Peyer's patch (tissue), 4 donors: ENCODE results near the gene E2F2. TPM values are rescaled to one million over a fixed set of nuclear protein-coding genes. Genes with fewer than 3 reads are reported as not detected.
"Not testable (repeated sequence)": the region's sequence is repeated elsewhere in the genome, so short reads cannot be mapped to it uniquely, and the experiment has no call there.

ENCODE experiments used
- DNase-seq, 3 donors: peaks; one replicate each; pipeline ENCODE4 v3.0.0-alpha.2; 2017 to 2019
- H3K27ac ChIP-seq, 4 donors: fragments of 200-600 bp; sonication (generic); one replicate each; pipeline ENCODE4 v1.5.1; 2016 to 2019
- H3K27me3 ChIP-seq, 2 donors: fragments of 200-600 bp; sonication (generic); one replicate each; pipeline ENCODE4 v1.5.1; 2019
- H3K36me3 ChIP-seq, 3 donors: fragments of 200-600 bp; sonication (generic); one replicate each; pipeline ENCODE4 v1.5.1; 2016 to 2019
- H3K4me1 ChIP-seq, 4 donors: fragments of 200-600 bp; sonication (generic); one replicate each; pipeline ENCODE4 v1.5.1; 2016 to 2019
- H3K4me3 ChIP-seq, 4 donors: fragments of 200-600 bp; sonication (generic); 1 replicate in 3 of 4; 2 replicates in 1 of 4; pipeline ENCODE4 v1.5.1; 2016 to 2019; ENCODE audit warnings: mild to moderate bottlenecking in 1 of 4
- H3K9me3 ChIP-seq, 4 donors: fragments of 200-600 bp; sonication (generic); one replicate each; pipeline ENCODE4 v1.5.1; 2016 to 2019; ENCODE audit warnings: mild to moderate bottlenecking in 1 of 4
- POLR2A ChIP-seq, 2 donors: fragments of 450-650 bp; IDR thresholded peaks; one replicate each; pipeline ENCODE4 v1.5.1; 2017; ENCODE audit warnings: antibody characterized with exemption in 2 of 2, mild to moderate bottlenecking in 2 of 2, moderate library complexity in 2 of 2
- total RNA-seq, 4 donors: library from RNA; depleted of rRNA; stranded (reverse); fragments of >200 nt; gene quantifications; one replicate each; pipeline ENCODE4 v1.1.0, GENCODE V29; 2016
- TF ChIP-seq, protein P1 (sequence below), 6 experiments: fragments of 450-650 bp in 4 of 6; fragments of 200-600 bp in 2 of 6; sonication (generic) in 1 of 6; IDR thresholded peaks; one replicate each; pipeline ENCODE4 v1.5.1; 2017 to 2019; ENCODE audit warnings: antibody characterized with exemption in 6 of 6, mild to moderate bottlenecking in 3 of 6, moderate library complexity in 1 of 6

The E2F2 gene
- total RNA-seq, 4 donors from 2014 or later = 6.8 to 16.4 (median 13.6) TPM

DNA sequence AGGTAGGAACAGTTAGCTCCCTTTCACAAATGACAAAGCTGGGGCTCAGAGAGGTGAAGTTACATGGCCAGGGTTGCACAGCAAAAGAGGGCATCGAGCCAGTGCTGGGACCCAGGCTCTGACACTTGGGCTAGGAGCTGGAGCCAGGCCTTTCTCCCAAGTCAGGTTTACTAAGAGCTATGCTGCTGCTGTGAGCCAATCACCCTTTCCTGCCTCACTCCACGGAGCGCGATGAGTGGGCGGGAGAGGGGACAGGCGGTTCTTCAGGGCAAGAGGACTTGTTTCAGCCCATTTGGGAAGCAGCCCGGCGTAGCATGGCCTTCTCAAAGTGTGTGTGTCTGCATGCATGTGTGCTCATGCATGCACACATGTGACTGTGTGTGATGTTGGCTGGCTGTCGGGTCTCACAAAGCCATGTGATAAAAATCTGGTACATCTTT, 17.7 kb upstream of the E2F2 start:
- TF ChIP-seq, protein P1, sequence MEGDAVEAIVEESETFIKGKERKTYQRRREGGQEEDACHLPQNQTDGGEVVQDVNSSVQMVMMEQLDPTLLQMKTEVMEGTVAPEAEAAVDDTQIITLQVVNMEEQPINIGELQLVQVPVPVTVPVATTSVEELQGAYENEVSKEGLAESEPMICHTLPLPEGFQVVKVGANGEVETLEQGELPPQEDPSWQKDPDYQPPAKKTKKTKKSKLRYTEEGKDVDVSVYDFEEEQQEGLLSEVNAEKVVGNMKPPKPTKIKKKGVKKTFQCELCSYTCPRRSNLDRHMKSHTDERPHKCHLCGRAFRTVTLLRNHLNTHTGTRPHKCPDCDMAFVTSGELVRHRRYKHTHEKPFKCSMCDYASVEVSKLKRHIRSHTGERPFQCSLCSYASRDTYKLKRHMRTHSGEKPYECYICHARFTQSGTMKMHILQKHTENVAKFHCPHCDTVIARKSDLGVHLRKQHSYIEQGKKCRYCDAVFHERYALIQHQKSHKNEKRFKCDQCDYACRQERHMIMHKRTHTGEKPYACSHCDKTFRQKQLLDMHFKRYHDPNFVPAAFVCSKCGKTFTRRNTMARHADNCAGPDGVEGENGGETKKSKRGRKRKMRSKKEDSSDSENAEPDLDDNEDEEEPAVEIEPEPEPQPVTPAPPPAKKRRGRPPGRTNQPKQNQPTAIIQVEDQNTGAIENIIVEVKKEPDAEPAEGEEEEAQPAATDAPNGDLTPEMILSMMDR (IDR thresholded peaks at IDR 0.05) = no peak
- TF ChIP-seq POLR2A (IDR thresholded peaks at IDR 0.05) = no peak
- H3K4me3 ChIP-seq = no peak overlapping the region
- peak in 2 of 3 donors; percentile 69 to 74 for DNase-seq
- H3K9me3 ChIP-seq = no peaks in the 10 kb centered on the region
- H3K36me3 ChIP-seq = no peaks in the 10 kb centered on the region
- H3K27me3 ChIP-seq = no peaks in the 10 kb centered on the region
- H3K4me1 ChIP-seq = peaks cover 0 to 5% (median 5%) of the 10 kb centered on the region in 4 donors
- H3K27ac ChIP-seq = peak overlapping the region; percentile 10 to 65 (median 50)

- TF ChIP-seq POLR2A (IDR thresholded peaks at IDR 0.05) = no peak
- TF ChIP-seq, protein P1 (IDR thresholded peaks at IDR 0.05) = no peak
- Histone ChIP-seq H3K27ac (peak overlapping the region in 3 of 4 donors; percentile 50 to 89 (median 65)), H3K4me1 (peaks cover 0 to 5% (median 1%) of the 10 kb centered on the region in 4 donors), H3K36me3 (no peaks in the 10 kb centered on the region), H3K9me3 (no peaks in the 10 kb centered on the region), H3K27me3 (no peaks in the 10 kb centered on the region), H3K4me3 (no peak overlapping the region)
- DNase-seq = no peak
Measured at GRCh38 chr1:23546897-23547584, 16.0 kb upstream of the E2F2 start.

DNA sequence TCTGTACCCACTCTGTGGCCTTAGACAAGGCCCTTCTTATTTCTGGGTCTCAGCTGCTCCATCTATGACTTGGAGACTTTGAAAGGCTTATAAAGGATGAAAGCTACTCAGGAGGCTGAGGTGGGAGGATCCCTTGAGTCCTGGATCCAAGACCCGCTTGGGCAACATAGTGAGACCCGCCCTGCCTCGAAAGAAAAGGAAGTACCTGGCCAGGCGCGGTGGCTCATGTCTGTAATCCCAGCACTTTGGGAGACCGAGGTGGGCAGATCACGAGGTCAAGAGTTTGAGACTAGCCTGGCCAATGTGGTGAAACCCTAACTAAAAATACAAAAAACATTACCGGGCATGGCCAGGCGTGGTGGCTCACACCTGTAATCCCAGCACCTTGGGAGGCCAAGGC, 14.8 kb upstream of the E2F2 start:
- DNase-seq = no peak
- Histone ChIP-seq H3K4me3 (no peak overlapping the region), H3K27me3 (no peaks in the 10 kb centered on the region), H3K9me3 (no peaks in the 10 kb centered on the region), H3K27ac (peak overlapping the region in 2 of 4 donors; percentile 10 to 65), H3K36me3 (no peaks in the 10 kb centered on the region), H3K4me1 (peaks cover 0 to 5% (median 1%) of the 10 kb centered on the region in 4 donors)
- TF ChIP-seq, protein P1 (IDR thresholded peaks at IDR 0.05) = no peak
- TF ChIP-seq POLR2A (IDR thresholded peaks at IDR 0.05) = no peak

GRCh38 chr1:23544444-23545389, 13.7 kb upstream of the E2F2 start:
- Histone ChIP-seq H3K4me3 (no peak overlapping the region), H3K27ac (no peak overlapping the region), H3K27me3 (no peaks in the 10 kb centered on the region), H3K4me1 (peaks cover 0 to 5% (median 3%) of the 10 kb centered on the region in 4 donors), H3K9me3 (no peaks in the 10 kb centered on the region), H3K36me3 (no peaks in the 10 kb centered on the region)
- DNase-seq = peak; percentile 76 to 92 (median 77)
- no peak for TF ChIP-seq POLR2A (IDR thresholded peaks at IDR 0.05)
- TF ChIP-seq, protein P1 (IDR thresholded peaks at IDR 0.05) = peak; percentile 87 to 99 (median 98)

- H3K4me1 ChIP-seq = peaks cover 3 to 8% (median 6%) of the 10 kb centered on the region in 4 donors
- no peaks in the 10 kb centered on the region for H3K9me3 ChIP-seq
- no peaks in the 10 kb centered on the region for H3K36me3 ChIP-seq
- TF ChIP-seq POLR2A (IDR thresholded peaks at IDR 0.05) = no peak
- TF ChIP-seq, protein P1 (IDR thresholded peaks at IDR 0.05) = no peak
- no peak overlapping the region for H3K4me3 ChIP-seq
- DNase-seq = no peak
- H3K27ac ChIP-seq = no peak overlapping the region
- H3K27me3 ChIP-seq = no peaks in the 10 kb centered on the region
Measured at GRCh38 chr1:23543707-23544443, 12.8 kb upstream of the E2F2 start.

DNA sequence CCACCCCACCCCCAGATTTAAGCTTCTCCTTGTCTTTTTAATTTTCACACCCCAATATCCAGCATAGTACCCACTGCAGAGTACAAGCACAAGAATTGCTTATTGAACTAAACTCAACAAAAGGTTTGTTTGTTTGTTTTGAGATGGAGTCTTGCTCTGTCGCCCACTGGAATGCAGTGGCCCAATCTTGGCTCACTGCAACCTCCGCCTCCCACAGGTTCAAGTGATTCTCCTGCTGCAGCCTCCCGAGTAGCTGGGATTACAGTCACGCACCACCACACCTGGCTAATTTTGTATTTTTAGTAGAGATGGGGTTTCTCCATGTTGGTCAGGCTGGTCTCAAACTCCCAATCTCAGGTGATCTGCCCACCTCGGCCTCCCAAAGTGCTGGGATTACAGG, 11.9 kb upstream of the E2F2 start:
- H3K27ac ChIP-seq, H3K9me3 ChIP-seq, H3K4me1 ChIP-seq, H3K27me3 ChIP-seq, DNase-seq, H3K4me3 ChIP-seq, H3K36me3 ChIP-seq: not testable (repeated sequence)
